GM18951 (cell line): ENCODE data around the gene PRKG1.

Experiments
- POLR2A ChIP-seq: IDR thresholded peaks from 4 replicates; pipeline ENCODE4 v1.6.1; 2011; ENCODE audit warnings: mild to moderate bottlenecking; ENCODE audit not compliant: insufficient read length, insufficient read depth; ENCODE audit errors: extremely low read depth
- in situ Hi-C: fragments of 300-500 bp; cut with MboI; formaldehyde crosslinking; loops from one replicate; pipeline ENCODE4 v1.12.0; 2022; ENCODE audit warnings: low sequenced_read_pairs, mixed read lengths, inconsistent platforms; ENCODE audit not compliant: unreplicated experiment

PRKG1 gene

GRCh38 chr10:51999096-51999495 lies 924.8 kb downstream of the PRKG1 start:
- no peak for TF ChIP-seq POLR2A
- in situ Hi-C loops, result no loop called here

- no peak for TF ChIP-seq POLR2A
- in situ Hi-C loops, result no loop called here
Observed at GRCh38 chr10:52004342-52004949, 930.2 kb downstream of the PRKG1 start.

GRCh38 chr10:52007091-52007490 lies 932.8 kb downstream of the PRKG1 start:
- TF ChIP-seq POLR2A, result no peak
- in situ Hi-C loops, result no loop called here

GRCh38 chr10:52011118-52011517 lies 936.8 kb downstream of the PRKG1 start:
- in situ Hi-C loops, result no loop called here
- TF ChIP-seq POLR2A, result no peak

GRCh38 chr10:52019077-52019555 lies 944.8 kb downstream of the PRKG1 start:
- TF ChIP-seq POLR2A, result no peak
- in situ Hi-C loops, result no loop called here

- no peak for TF ChIP-seq POLR2A
- in situ Hi-C loops, result no loop called here
Observed at GRCh38 chr10:52019656-52020055, 945.4 kb downstream of the PRKG1 start.

GRCh38 chr10:52020173-52020572 lies 945.9 kb downstream of the PRKG1 start:
- in situ Hi-C loops, result no loop called here
- TF ChIP-seq POLR2A, result no peak

GRCh38 chr10:52020702-52021101 lies 946.4 kb downstream of the PRKG1 start:
- no peak for TF ChIP-seq POLR2A
- in situ Hi-C loops, result no loop called here

GRCh38 chr10:52027055-52027705 lies 952.9 kb downstream of the PRKG1 start:
- in situ Hi-C loops, result no loop called here
- no peak for TF ChIP-seq POLR2A

GRCh38 chr10:52028523-52028858 lies 954.2 kb downstream of the PRKG1 start:
- TF ChIP-seq POLR2A, result no peak
- in situ Hi-C loops, result no loop called here

- TF ChIP-seq POLR2A, result no peak
- in situ Hi-C loops, result no loop called here
Observed at GRCh38 chr10:52029628-52030027, 955.3 kb downstream of the PRKG1 start.

- in situ Hi-C loops, result no loop called here
- no peak for TF ChIP-seq POLR2A
Observed at GRCh38 chr10:52030051-52030790, 955.9 kb downstream of the PRKG1 start.

- no peak for TF ChIP-seq POLR2A
- in situ Hi-C loops, result no loop called here
Observed at GRCh38 chr10:52030975-52031374, 956.7 kb downstream of the PRKG1 start.

- in situ Hi-C loops, result no loop called here
- TF ChIP-seq POLR2A, result no peak
Observed at GRCh38 chr10:52031771-52032170, 957.5 kb downstream of the PRKG1 start.
